ENCODE results near the gene SLC16A6.
"Not testable (repeated sequence)": the region's sequence is repeated elsewhere in the genome, so short reads cannot be mapped to it uniquely, and the experiment has no call there.

Gene SLC16A6

DNA sequence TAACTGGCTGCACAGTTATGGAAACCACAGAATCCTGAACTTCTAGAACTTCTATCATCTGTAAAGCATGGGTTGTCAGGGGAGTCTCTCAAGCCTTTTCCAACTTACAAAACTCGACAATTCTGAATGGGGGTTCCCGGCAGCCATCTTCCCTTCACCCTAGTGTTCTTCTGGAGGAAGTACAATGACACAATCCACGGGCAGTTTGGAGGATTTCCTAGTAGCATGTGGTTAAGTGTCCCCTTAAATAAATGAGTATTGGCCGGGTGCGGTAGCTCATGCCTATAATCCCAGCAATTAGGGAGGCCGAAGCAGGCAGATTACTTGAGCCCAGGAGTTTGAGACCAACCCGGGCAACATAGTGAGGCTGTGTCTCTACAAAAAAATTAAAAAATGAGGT, 2.1 kb downstream of the SLC16A6 start:
- no peak for DNase-seq

DNA sequence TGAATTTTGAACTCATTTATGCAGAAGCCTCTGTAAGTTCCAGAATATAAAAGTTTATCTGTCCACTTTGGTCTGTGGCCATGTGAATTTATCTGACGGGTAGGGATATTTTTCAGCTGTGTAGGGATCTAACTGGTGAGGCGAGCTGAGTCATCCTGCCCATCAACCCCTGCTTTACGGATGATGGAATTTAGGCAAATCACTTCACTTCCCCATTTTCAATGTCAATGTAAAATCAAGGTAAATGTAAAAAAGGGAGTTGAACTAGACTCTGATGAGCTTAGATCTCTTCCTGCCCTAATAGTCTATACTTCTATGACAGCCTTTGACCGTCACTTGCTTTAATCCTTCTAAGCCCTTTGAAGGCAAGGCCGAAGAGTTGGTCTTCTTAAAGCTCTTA, 2.6 kb downstream of the SLC16A6 start:
- DNase-seq, result no peak

DNA sequence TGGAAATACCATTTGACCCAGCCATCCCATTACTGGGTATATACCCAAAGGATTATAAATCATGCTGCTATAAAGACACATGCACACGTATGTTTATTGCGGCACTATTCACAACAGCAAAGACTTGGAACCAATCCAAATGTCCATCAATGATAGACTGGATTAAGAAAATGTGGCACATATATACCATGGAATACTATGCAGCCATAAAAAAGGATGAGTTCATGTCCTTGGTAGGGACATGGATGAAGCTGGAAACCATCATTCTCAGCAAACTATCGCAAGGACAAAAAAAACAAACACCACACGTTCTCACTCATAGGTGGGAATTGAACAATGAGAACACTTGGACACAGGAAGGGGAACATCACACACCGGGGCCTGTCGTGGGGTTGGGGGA, 9.0 kb downstream of the SLC16A6 start:
- not testable (repeated sequence) for DNase-seq

DNA sequence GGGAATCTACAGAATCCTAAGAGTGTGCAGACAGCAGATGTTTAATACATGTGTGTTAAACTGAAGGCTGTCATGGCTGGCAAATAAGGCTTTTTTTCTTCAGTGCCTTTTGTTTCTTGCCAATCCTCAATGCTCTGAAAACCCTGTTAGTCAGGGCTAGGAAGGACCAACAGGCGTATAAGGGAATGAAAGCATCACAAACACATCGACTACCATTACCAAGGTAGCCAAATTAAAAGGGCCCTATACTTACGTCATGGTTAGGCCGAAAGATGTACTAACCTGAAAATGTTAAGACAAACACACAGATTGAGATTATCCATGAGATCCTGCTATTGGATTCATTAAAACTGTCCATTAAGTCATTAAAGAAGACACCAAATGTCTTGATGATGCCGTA, 13.1 kb downstream of the SLC16A6 start:
- no peak for DNase-seq

DNA sequence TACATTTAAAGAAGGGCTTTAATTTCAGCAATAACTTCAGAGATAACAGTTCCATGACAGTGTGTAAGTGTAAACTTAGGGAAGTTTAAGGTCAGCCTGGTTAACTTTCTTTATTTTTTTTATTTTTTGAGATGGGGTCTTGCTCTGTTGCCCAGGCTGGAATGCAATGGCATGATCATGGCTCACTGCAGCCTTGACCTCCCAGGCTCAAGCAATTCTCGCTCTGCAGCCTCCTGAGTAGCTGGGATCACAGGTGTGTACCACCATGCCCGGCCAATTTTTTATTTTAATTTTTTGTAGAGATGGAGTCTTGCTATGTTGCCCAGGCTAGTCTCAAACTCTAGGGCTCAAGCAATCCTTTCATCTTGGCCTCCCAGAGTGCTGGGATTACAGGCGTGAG, 14.6 kb downstream of the SLC16A6 start:
- not testable (repeated sequence) for DNase-seq

DNA sequence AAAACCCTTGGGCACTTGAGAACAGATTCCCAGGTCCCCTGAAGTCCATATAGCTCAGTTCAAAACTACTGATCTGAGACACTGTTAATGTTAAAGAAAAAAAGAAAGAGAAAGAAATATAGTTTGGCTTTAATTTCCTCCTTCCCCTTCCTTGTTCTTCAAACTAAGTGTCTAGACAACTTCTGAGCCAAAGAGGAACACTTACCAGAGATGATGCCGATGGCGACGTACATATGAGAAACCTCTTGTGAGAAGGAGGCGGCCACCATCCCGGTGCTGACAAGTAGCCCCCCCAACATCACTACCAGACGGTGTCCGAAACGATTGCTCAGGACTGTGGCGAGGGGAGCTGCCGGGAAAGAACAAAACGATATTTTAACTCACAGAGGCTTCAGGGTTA, 17.2 kb downstream of the SLC16A6 start:
- DNase-seq, result no peak

DNA sequence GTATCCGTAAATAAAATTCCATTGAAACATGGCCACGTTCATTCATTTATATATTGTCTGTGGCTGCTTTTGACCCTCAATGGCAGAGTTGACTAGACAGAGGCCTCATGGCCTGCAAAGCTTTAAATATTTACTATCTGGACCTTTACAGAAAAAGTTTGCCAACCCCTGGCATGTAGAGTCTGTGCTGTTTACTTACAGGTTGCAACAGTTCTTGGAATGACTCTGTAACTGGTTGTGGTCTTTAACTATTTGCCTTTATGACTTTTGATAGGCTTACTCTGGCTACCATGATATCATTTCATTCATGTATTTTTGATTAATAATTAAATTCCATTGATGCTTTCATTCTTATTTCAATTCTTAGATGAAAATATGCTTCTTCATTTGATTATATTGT, 25.1 kb downstream of the SLC16A6 start:
- DNase-seq, result not testable (repeated sequence)

DNA sequence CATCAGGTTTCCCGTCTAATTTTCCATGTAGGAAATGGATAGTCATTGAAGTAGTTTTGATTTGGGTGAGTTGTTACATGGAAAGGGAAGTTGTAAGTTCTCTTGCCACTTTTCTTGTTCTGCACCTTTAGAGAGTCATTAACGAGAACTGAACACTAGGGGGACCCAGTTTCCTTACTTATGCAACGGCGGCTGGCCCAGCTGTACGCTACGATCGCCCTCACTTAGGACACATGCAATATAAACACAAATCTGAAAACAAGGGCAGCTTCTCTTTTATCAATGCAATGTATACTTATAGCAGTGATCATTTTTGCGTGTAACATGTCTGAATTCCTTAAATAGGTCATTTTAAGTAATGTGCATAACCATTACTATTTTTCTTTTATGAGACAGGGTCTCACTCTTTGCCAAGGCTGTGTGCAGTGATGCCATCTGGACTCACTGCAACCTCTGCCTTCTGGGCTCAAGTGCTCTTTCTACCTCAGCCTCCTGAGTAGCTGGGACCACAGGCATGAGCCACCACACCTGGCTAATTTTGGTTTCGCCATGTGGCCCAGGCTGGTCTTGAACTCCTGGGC, 27.7 kb downstream of the SLC16A6 start:
- not testable (repeated sequence) for DNase-seq

DNA sequence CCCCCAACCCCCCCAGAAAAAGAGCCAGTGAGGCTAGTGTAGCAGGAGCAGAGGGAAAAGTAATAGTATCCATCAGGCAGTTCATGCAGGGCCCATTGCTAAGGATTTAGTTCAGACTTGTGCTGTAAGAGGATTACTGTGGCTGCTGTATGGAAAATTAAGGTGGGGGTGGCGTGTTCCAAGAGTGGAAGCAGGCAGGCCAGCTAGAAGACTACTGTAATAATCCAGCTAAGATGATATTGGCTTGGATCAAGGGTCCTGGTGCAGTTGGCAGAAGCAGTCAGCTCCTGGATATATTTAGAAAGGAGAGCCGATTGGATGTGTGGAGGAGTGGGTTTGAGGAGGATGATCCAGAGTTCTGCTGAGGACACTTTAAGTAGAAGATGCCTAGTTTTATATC, 28.5 kb downstream of the SLC16A6 start:
- DNase-seq, result not testable (repeated sequence)

DNA sequence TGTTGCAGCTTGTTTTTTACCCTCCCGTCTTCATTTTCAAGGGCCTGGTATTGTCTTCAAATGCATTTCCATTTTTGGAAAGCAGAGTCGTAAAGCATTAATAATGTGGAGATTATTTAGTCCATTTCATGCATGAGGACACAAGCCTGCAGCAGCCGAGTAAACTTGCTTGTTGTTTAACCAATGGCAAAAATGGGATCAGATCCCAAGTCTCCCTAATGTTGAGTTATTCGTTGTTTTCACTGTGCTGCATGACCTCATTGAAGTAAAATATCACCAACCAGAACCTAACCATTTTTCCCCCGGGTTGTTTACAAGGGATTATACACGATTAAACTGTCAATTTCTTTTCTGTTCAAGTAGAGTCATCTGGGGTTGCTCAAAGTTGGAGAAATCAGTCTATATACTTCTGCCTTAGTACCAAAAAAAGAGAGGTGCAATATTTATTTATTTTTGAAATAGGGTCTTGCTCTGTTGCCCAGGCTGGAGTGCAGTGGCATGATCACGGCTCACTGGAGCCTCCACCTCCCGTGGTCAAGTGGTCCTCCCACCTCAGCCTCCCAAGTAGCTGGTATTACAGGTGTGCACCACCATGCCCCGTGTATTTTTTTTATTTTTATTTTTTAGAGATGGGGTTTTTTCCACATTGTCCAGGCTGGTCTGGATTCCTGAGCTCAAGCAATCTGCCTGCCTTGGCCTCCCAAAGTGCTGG, 30.7 kb downstream of the SLC16A6 start:
- DNase-seq, result no peak

DNA sequence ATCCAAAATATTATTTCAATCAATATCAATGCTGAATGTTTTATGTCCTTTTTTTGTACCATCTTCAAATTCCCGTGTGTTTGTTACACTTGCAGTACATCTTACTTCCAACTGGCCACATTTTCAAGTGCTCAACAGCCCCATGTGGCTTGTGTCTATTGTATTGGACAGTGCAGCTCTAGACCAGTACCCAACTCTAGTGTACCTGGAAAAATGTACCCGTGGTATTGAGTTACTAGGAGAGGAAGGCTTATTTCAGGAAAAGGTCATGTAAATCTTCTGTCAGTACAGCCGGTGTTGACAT, 31.3 kb downstream of the SLC16A6 start:
- not testable (repeated sequence) for DNase-seq

DNA sequence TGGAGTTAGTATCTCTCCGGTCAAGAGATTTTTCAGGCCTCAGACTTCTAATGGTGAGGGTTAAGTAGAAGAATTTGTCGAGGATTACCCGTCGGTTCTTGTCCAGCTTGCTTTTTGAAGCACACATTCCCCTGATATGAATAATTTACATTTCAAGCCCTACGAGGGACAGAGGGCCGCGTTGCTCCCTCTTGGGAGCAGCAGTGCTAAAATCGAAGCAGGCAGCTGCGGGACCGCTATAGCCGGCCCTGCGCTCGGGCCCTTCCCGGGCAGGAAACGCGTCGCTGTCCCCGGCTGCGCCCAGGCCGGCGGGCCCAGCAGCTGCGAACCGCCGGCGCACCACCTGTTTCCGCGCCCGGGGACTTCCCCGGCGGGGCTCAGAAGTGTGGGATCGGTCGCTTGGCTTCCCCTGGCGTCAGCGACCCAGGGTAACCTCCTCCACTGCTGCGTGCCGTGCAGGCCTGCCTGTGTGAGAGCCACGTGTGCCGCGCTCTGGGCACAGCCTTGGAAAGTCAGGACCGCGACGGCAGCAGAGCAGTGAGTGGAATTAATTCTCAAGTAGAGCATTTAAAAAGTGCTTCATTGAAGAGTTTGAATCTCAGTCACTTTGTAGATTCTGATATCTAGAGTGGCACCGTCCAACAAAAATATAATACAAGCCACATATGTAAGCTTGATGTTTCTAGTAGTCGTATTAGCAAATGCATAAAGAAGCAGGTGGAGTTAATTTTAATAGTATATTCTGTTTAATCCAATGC, 31.9 kb downstream of the SLC16A6 start:
- peak; percentile 68 for DNase-seq

DNA sequence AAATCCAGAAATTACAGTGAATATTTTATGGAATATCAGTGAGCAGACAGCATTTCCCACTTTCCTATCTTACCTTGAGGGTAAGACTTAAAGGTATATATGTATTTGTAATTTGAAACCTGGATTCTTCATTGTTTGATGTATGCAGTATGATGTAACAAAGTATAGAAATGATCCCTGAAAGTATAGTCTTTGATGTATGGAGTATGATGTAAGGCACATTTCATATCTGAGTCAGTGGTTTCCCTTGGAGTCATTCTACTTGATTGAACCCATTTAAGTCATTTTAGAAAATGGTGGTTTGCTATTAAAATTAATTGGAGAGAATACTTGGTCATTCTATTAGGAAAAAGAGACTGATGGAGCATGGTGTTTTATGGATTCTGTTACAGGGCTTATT, 33.0 kb downstream of the SLC16A6 start:
- DNase-seq, result no peak

DNA sequence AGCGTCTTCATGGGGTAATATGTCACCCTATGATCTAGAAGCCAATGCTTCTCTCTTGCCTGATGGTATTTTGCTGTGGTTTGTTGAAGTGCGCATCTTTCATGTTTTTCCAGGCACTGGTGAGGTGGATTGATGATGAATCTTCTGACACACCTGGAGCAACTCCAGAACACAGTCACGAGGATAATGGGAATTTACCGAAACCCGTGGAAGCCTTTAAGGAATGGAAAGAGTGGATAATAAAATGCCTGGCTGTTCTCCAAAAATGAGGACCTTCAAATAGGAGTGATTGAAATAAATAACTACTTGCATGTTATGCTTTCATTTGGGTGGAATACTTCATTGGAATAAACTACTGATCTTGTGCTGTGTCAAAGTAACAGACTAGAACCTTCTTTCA, 34.2 kb downstream of the SLC16A6 start:
- not testable (repeated sequence) for DNase-seq

DNA sequence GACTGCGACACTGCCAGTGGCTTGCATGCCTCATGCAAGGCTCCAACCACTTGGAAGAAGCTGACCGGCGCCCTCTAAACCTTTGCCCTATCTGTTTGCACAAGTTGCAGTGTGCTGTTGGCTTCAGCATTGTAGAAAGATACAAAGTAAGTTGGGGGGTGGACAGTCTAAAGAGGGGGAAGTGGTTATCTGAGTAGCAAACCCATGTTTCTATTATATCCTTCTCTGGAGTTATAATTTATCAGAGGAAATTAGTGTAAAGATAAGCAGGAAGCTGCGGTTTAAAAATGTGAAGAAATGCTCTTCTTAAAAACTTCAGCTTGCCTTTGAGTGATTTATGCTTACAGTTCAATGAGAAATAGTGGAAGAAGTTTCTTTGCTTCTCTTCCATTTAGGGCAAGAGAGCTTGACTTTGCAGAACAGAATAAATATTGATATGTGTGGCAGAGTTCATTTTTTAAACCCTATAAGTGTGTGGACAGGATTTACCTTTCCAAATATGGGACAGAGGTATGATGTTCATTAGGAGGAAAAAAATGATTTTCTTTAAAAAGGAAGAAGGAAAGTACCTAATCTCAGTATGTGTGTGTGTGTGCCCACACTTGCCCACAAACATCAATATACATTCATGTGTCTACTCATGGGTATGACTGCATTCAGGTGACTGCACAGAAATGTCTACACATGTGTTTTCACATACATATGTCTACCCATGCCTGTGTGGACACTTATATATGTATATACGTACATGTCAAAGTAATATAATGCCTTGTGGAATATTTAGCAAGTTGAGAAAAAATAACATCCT, 35.0 kb downstream of the SLC16A6 start:
- DNase-seq, result no peak

DNA sequence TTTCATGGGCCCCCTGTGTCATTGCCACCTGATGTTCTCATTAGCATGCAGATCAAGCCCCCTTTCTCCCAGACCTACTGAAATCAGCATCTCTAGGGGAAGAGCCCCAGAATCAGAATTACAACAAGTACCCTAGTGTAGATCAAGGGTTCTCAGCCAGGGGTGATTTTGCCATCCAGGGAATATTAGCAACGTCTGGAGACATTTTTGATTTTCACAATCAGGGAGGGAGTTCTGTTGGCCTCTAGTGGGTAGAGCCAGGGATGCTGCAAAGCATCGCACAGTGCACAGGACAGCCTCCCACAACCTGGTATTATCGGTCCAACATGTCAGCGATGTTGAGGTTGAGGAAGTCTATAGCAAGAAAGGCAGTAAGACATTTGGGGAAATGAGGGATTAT, 35.8 kb downstream of the SLC16A6 start:
- no peak for DNase-seq

DNA sequence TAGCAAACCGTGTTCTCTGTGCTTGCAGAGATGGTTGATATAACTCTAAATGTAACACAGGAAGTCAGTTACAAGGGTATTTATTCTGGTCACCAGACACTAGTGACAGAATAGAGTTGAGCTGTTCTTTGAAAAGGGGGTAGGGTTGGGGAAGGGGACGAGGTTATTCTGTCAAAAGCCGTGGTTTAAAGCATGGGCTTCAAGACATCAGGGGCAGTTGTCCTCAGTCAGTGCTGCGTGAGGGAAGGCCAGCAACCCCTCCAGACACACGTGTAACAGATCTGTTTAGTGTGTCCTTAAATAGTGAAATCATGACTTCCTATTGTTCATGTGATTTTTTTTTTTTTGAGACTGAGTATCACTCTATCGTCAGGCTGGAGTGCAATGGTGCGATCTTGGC, 37.5 kb downstream of the SLC16A6 start:
- not testable (repeated sequence) for DNase-seq

DNA sequence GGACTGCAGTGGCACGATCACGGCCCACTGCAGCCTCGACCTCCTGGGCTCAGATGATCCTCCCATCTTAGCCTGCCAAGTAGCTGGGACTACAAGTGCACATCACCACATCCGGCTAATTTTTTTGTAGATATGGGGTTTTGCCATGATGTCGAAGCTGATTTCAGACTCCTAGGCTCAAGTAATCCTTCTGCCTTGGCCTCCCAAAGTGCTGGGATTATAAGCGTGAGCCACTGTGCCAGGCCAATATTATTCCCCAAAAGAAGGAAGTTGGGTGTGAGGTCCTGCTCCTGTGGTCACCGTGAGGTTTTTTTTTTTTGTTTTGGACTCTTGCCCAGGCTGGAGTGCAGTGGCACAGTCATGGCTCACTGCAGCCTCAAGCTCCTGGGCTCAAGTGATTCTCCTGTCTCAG, 41.6 kb downstream of the SLC16A6 start:
- DNase-seq, result no peak

DNA sequence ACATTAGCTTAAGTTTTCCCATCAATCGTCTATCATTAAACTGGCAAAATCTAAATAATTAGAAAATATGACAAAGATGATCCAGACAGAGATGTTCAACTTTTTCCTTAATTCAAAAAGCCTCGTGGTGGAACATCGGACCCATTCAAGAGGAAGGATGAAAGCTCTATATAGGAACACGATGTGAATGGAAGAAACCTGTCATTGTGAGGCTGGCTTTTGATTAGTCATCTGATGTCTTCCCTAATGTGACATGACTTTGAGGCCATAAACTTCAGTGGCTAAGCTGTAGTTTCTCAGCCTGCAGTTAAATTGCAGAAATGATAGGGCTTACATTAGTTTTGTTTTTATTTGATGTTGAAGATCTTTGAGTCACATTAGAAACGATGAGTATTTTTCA, 42.0 kb downstream of the SLC16A6 start:
- no peak for DNase-seq

DNA sequence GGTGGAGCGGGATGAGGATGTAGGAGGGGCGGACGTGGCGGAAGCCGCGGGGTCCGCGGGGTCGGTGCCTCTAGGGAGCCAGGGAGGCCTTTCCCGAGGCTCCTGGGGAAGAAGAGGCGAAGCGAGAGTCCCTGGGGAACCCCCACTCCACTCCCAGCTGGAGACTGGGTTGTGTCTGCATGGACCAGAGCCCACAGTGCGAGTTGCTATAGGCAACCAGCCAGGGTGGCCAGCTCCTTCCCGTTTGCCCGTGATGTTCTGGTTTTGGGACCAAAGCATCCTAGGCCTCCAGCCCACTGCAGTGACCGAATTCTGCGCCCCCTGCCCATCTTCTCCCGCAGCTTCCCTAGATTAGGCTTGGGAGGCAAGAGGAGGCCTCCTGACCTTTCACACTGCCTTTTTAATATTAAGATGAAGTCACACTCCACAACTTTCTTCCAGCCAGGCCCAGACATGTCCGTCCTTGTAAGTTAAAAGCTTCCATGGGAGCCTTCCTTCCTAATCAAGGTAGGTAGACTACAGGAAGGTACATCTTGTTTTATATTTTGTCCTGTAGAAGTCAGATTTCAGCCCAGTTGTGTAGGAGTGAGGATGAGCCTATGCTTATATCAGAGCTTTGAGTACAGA, 42.6 kb downstream of the SLC16A6 start:
- DNase-seq, result no peak

DNA sequence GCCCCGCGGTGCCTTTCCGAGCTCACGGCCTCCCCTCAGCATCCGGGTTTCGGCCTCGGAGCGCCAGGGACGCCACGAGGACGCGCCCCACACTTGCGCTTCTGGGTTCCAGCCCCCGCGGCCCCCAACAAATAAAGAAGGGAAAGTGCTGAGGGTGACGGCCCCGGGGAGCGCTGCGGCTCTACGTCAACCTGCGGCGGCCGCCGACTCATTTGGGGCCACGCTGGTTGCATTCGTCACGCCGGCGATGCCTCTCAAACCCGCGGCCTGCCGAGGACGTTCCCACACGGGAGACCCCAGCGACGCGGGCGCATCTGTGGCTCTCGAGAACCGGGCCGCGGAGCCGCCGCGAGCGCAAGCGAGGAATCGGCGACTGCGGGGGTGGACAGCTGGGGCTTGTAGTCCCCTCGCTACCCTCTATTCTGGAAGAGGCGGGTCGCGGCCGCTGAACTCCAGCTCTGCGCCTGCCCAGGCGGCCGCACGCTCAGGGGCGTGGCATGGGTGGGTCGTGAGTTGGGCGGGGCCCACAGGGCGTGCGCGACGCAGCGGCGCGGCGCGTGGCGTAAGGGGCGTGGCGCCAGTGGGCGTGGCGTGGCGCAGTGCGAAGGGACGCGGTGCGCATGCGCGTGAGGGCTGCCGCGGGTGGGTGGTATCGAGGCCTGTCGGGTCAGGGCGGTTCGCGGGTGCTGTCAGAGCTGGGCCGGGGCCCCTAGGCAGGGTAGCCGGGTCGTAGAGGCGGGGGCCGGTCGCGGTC, 43.3 kb downstream of the SLC16A6 start, which contains the start of gene AMZ2:
AMZ2 (plus strand) TSS at position 599 of the 754 bp plus-strand sequence. CDS start 2,145 bp downstream, outside the sequence.
- peak; percentile 97 for DNase-seq

Measured in right hindlimb (tissue), 1 donor.